BJ (cell line): ENCODE results near the gene SASS6. TPM values are rescaled to one million over a fixed set of nuclear protein-coding genes. Genes with fewer than 3 reads are reported as not detected.

Experiments
- CTCF ChIA-PET: fragments of 350-600 bp; formaldehyde crosslinking; extraction: SDS; loops from one replicate; lab custom pipeline; 2021; ENCODE audit warnings: antibody characterized with exemption, inconsistent platforms; lab: Yijun Ruan, JAX
- POLR2A ChIA-PET: fragments of 300-600 bp; sonication (Branson Sonifier 250); formaldehyde crosslinking; extraction: SDS; loops from one replicate; lab custom pipeline; 2021; ENCODE audit warnings: antibody characterized with exemption; lab: Charles Lee
- DNase-seq: peaks from one replicate; pipeline ENCODE4 v3.0.0-alpha.2; 2011; ENCODE audit warnings: low read depth
- H3K27me3 ChIP-seq: 2 replicates; pipeline ENCODE4 v1.6.0; 2011; ENCODE audit warnings: low read length; ENCODE audit not compliant: control insufficient read depth, insufficient read depth
- H3K36me3 ChIP-seq: 2 replicates; pipeline ENCODE4 v1.5.1; 2011; ENCODE audit warnings: low read length; ENCODE audit not compliant: control insufficient read depth, insufficient read depth
- H3K4me3 ChIP-seq: 2 replicates; pipeline ENCODE4 v1.5.1; 2011; ENCODE audit warnings: low read depth, mild to moderate bottlenecking, control low read depth, low read length
- CTCF ChIP-seq: IDR thresholded peaks from 2 replicates; pipeline ENCODE4 v1.5.1; 2011; ENCODE audit warnings: low read depth, mild to moderate bottlenecking, control low read depth, inconsistent platforms, low read length, moderate library complexity; ENCODE audit not compliant: insufficient read depth
- polyA plus RNA-seq: library from polyadenylated mRNA; depleted of rRNA; stranded (reverse); fragments of >200 nt; gene quantifications from 2 replicates; pipeline ENCODE4 v1.2.3, GENCODE V29; 2011

Gene SASS6
- polyA plus RNA-seq, 1 experiment: 0.72 TPM

DNA sequence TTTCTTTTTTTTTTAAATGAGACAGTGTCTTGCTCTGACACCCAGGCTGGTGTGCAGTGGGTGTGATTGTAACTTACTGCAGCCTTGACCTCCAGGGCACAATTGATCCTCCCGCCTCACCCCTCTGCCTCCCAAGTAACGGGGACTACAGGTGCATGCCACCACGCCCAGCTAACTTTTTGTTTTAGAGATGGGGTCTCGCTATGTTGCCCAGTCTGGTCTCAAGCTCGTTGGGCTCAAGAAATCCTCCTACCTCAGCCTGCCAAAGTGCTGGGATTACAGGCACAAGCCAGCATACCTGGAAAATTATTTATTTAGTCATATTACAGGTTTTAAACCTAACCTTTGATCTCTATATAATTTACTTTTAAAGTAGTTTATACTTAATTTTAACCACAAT, 32.0 kb upstream of the SASS6 start:
- no peaks in the 10 kb centered on the region for H3K36me3 ChIP-seq
- no peaks in the 10 kb centered on the region for H3K27me3 ChIP-seq
- CTCF ChIA-PET: interaction anchor here (1.9 kb wide), 1 partner anchor 16 kb away, joined by 5 read pairs; no protein-coding TSS in a partner anchor
- no peak for DNase-seq
- no peak overlapping the region for H3K4me3 ChIP-seq
- POLR2A ChIA-PET: no interaction called here
- no peak for TF ChIP-seq CTCF

DNA sequence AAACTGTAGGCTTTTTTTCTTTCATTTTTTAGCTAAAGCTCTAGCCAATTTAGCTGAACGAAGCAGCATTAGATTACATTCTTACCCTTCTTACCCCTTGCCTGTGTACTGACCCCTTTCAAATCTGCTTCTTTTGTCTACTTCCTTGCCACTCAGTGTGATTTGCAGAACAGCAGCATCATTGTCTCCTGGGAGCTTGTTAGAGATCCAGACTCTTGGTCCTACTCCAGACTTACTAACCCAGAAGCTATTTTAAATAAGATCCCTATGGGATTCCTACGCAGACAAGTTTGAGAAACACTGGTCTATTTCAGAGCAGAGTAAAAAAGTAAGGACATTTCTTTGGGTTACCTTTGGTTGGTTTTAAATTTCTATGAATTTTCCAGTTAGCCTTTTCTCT, 31.5 kb upstream of the SASS6 start:
- Histone ChIP-seq H3K36me3 (no peaks in the 10 kb centered on the region), H3K4me3 (no peak overlapping the region), H3K27me3 (no peaks in the 10 kb centered on the region)
- no peak for DNase-seq
- POLR2A ChIA-PET: no interaction called here
- CTCF ChIA-PET: interaction anchor here (1.9 kb wide), 1 partner anchor 16 kb away, joined by 5 read pairs; no protein-coding TSS in a partner anchor
- TF ChIP-seq CTCF: no peak

DNA sequence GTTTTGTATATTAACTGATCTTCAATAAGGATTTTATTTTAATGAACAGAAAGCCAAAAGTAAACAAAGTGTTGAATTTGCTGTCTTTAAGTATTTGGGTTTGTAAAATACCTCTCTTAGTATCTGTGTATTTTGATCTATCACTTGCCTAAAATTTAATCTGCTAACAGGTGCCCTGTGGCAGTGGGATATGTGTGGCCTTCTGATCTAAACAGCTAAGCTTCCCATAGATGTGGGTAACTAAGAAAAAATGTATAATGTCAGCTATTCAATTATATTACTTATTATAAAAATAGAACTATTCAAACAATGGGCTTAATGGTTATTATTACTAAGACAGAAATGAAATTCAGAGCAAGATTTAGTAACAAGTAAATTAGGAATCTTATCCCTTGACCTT, 30.2 kb upstream of the SASS6 start:
- ChIA-PET POLR2A (no interaction called here), CTCF (interaction anchor here (1.9 kb wide), 1 partner anchor 14 kb away, joined by 5 read pairs; no protein-coding TSS in a partner anchor)
- no peak for DNase-seq
- Histone ChIP-seq H3K27me3 (no peaks in the 10 kb centered on the region), H3K36me3 (no peaks in the 10 kb centered on the region), H3K4me3 (no peak overlapping the region)
- TF ChIP-seq CTCF: no peak

- H3K36me3 ChIP-seq: peaks cover 2% of the 10 kb centered on the region
- ChIA-PET CTCF (no interaction called here), POLR2A (no interaction called here)
- H3K27me3 ChIP-seq: no peaks in the 10 kb centered on the region
- DNase-seq: no peak
- H3K4me3 ChIP-seq: no peak overlapping the region
- TF ChIP-seq CTCF: no peak
These were observed 19.5 kb upstream of the SASS6 start for GRCh38 chr1:100152271-100152670.

- H3K27me3 ChIP-seq: no peaks in the 10 kb centered on the region
- no peak overlapping the region for H3K4me3 ChIP-seq
- ChIA-PET POLR2A (no interaction called here), CTCF (no interaction called here)
- H3K36me3 ChIP-seq: peaks cover 3% of the 10 kb centered on the region
- no peak for TF ChIP-seq CTCF
- no peak for DNase-seq
These were observed 18.9 kb upstream of the SASS6 start for GRCh38 chr1:100151679-100152078.
